Measurements from ENCODE around the gene UNC13B. TPM values are rescaled to one million over a fixed set of nuclear protein-coding genes. Genes with fewer than 3 reads are reported as not detected.

UNC13B gene
- total RNA-seq, 1 donor from 2014 or later = 16.8 TPM

- H3K36me3 ChIP-seq (ENCODE audit: control insufficient read depth, insufficient read depth, low read length) = peaks cover 4% of the 10 kb centered on the region
These were observed 233.4 kb downstream of the UNC13B start for GRCh38 chr9:35395076-35395705.

GRCh38 chr9:35395706-35396101, 233.9 kb downstream of the UNC13B start:
- FAIRE-seq (no peak), DNase-seq (ENCODE audit: low read depth) (no peak)
- H3K36me3 ChIP-seq (ENCODE audit: control insufficient read depth, insufficient read depth, low read length) = peaks cover 4% of the 10 kb centered on the region
- no peak overlapping the region for H3K4me3 ChIP-seq (ENCODE audit: low read depth, low read length)
- TF ChIP-seq CTCF (IDR thresholded peaks at IDR 0.05; ENCODE audit: insufficient read depth, low read length, severe bottlenecking) = no peak
- no peaks in the 10 kb centered on the region for H3K27me3 ChIP-seq (ENCODE audit: control insufficient read depth, insufficient read depth, low read length)

More at GRCh38 chr9:35395076-35395705, 233.4 kb downstream of the UNC13B start:
- no peak for TF ChIP-seq CTCF (IDR thresholded peaks at IDR 0.05; ENCODE audit: insufficient read depth, low read length, severe bottlenecking)
- H3K4me3 ChIP-seq (ENCODE audit: low read depth, low read length) = no peak overlapping the region
- no peak for FAIRE-seq
- no peaks in the 10 kb centered on the region for H3K27me3 ChIP-seq (ENCODE audit: control insufficient read depth, insufficient read depth, low read length)
- no peak for DNase-seq (ENCODE audit: low read depth)

GRCh38 chr9:35396560-35397215, 234.9 kb downstream of the UNC13B start:
- no peak for DNase-seq (ENCODE audit: low read depth)
- Histone ChIP-seq H3K36me3 (ENCODE audit: control insufficient read depth, insufficient read depth, low read length) (peaks cover 4% of the 10 kb centered on the region), H3K4me3 (ENCODE audit: low read depth, low read length) (no peak overlapping the region), H3K27me3 (ENCODE audit: control insufficient read depth, insufficient read depth, low read length) (no peaks in the 10 kb centered on the region)
- TF ChIP-seq CTCF (IDR thresholded peaks at IDR 0.05; ENCODE audit: insufficient read depth, low read length, severe bottlenecking) = no peak
- FAIRE-seq = peak; percentile 84

GRCh38 chr9:35397216-35397698, 235.4 kb downstream of the UNC13B start:
- FAIRE-seq (no peak), DNase-seq (ENCODE audit: low read depth) (no peak)
- H3K36me3 ChIP-seq (ENCODE audit: control insufficient read depth, insufficient read depth, low read length) = peaks cover 4% of the 10 kb centered on the region
- no peak overlapping the region for H3K4me3 ChIP-seq (ENCODE audit: low read depth, low read length)
- H3K27me3 ChIP-seq (ENCODE audit: control insufficient read depth, insufficient read depth, low read length) = no peaks in the 10 kb centered on the region
- no peak for TF ChIP-seq CTCF (IDR thresholded peaks at IDR 0.05; ENCODE audit: insufficient read depth, low read length, severe bottlenecking)

GRCh38 chr9:35397923-35398322, 236.1 kb downstream of the UNC13B start:
- Histone ChIP-seq H3K27me3 (ENCODE audit: control insufficient read depth, insufficient read depth, low read length) (no peaks in the 10 kb centered on the region), H3K36me3 (ENCODE audit: control insufficient read depth, insufficient read depth, low read length) (peaks cover 4% of the 10 kb centered on the region), H3K4me3 (ENCODE audit: low read depth, low read length) (no peak overlapping the region)
- FAIRE-seq (no peak), DNase-seq (ENCODE audit: low read depth) (no peak)
- no peak for TF ChIP-seq CTCF (IDR thresholded peaks at IDR 0.05; ENCODE audit: insufficient read depth, low read length, severe bottlenecking)

Measured in bronchial epithelial cell (primary cell).